MM.1S (cell line): ENCODE measurements around the gene GARNL3.

Experiments
- CTCF ChIP-seq: fragments of 300-600 bp; sonication (generic); IDR thresholded peaks from 2 replicates; pipeline ENCODE4 v1.5.1; 2016; ENCODE audit warnings: antibody characterized with exemption, low read length, mixed read lengths
- EZH2 ChIP-seq: fragments of 300-600 bp; sonication (generic); optimal IDR thresholded peaks from 2 replicates; pipeline ENCODE3; 2017; ENCODE audit warnings: low read depth, mild to moderate bottlenecking, antibody characterized with exemption, low read length, mixed read lengths
- EZH2phosphoT487 ChIP-seq: fragments of 300-600 bp; sonication (generic); IDR thresholded peaks from 2 replicates; pipeline ENCODE4 v1.6.1; 2018; ENCODE audit warnings: antibody characterized with exemption, low read length

- TF ChIP-seq CTCF (no peak), EZH2 (no peak), EZH2phosphoT487 (no peak)
These were observed 11.1 kb upstream of the GARNL3 start for GRCh38 chr9:127253446-127253845.
